Fibroblast of peridontal ligament (primary cell): ENCODE results near the gene ZSWIM2.
A peak's percentile ranks its signal among the peaks of the same experiment; 100 is the strongest.
"Not testable (repeated sequence)": the region's sequence is repeated elsewhere in the genome, so short reads cannot be mapped to it uniquely, and the experiment has no call there.

ENCODE experiments used
- DNase-seq: peaks from one replicate; pipeline ENCODE4 v3.0.0-alpha.2; 2010; ENCODE audit errors: extremely low read depth

ZSWIM2 gene, protein sequence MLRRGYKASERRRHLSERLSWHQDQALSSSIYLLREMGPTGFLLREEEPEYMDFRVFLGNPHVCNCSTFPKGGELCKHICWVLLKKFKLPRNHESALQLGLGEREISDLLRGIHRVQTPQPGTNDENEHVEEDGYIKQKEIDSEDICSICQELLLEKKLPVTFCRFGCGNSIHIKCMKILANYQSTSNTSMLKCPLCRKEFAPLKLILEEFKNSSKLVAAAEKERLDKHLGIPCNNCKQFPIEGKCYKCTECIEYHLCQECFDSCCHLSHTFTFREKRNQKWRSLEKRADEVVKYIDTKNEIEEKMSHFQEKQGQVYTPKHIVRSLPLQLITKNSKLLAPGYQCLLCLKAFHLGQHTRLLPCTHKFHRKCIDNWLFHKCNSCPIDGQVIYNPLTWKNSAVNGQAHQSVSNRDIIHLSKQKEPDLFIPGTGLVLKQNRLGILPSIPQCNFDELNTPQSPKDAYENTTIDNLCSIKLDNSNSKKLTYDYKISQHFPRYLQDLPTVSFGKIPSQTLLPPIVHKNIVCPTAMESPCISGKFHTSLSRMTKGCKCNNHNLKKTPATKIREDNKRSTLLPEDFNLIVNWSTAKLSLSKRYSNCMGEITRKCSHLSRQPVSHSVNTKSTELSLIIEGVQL

GRCh38 chr2:186848873-186849578, at the start of gene ZSWIM2:
ZSWIM2 (minus strand) TSS chr2:186849170; CDS start chr2:186849130, 40 bp downstream.
- DNase-seq, result peak; percentile 97

- DNase-seq, result not testable (repeated sequence)
Observed at GRCh38 chr2:186896220-186896619, 47.2 kb upstream of the ZSWIM2 start.

- DNase-seq, result no peak
Observed at GRCh38 chr2:186895451-186895850, 46.5 kb upstream of the ZSWIM2 start.

- no peak for DNase-seq
Observed at GRCh38 chr2:186894478-186894877, 45.5 kb upstream of the ZSWIM2 start.

GRCh38 chr2:186892821-186893220, 43.9 kb upstream of the ZSWIM2 start:
- DNase-seq, result no peak

GRCh38 chr2:186891185-186891621, 42.2 kb upstream of the ZSWIM2 start:
- peak; percentile 55 for DNase-seq

GRCh38 chr2:186889101-186889879, 40.3 kb upstream of the ZSWIM2 start:
- DNase-seq, result peak; percentile 46

GRCh38 chr2:186887107-186888090, 38.4 kb upstream of the ZSWIM2 start:
- peak; percentile 81 for DNase-seq

GRCh38 chr2:186884587-186884986, 35.6 kb upstream of the ZSWIM2 start:
- DNase-seq, result no peak

DNA sequence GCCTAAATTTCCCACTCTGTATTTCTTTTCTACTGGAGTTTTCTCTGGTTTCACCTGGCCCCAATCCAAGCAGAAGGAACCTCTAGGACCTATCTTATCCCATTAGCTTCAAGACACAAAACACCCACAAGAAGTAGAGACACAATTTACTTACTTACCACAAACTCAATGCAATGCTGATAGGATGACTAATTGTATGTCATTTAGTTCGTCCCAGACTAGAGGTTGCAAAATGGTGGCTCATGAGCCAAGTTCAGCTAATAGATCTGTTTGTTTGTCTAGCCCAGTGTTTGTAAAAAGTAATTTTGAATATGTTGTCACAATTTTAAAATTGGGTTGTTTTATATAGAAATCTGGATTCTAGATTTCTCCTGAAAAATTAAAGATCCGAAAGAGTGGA, 34.7 kb upstream of the ZSWIM2 start:
- peak; percentile 23 for DNase-seq

GRCh38 chr2:186882511-186883071, 33.6 kb upstream of the ZSWIM2 start:
- no peak for DNase-seq

GRCh38 chr2:186881660-186882059, 32.7 kb upstream of the ZSWIM2 start:
- DNase-seq, result no peak

DNA sequence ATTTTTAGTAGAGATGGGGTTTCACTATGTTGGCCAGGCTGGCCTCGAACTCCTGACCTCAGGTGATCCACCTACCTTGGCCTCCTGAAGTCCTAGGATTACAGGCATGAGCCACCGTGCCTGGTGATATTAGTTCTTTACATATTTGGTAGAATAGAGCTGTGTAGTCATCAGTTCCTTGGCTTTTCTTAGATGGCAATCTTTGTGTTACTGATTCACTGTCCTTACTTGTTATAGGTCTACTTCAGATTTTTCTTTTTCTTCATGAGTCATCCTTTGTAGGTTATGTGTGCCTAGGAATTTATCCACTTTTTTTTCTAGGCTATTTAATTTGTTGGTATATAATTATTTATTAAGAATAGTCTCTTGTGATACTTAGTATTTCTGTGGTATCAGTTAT, 30.3 kb upstream of the ZSWIM2 start:
- no peak for DNase-seq

GRCh38 chr2:186874713-186875112, 25.7 kb upstream of the ZSWIM2 start:
- no peak for DNase-seq

DNA sequence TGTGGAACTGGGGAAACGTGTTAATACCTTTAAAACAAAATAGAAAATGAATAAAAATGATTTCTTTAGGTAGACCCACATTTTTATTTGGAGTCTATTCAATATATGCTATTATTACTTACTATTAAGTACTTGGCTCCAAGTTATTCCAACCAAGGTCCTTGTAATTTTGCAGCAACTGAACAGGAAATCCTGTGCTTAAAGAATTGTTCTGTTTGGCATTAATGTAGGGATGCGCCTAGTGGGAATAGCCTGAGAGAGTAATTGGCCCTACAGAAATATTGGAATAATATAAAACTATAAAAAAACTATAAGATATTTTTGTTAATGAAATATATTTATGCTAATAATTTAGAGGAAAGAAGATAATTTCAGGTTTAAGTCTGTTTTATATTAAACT, 22.9 kb upstream of the ZSWIM2 start:
- no peak for DNase-seq

GRCh38 chr2:186868344-186868743, 19.4 kb upstream of the ZSWIM2 start:
- no peak for DNase-seq

DNA sequence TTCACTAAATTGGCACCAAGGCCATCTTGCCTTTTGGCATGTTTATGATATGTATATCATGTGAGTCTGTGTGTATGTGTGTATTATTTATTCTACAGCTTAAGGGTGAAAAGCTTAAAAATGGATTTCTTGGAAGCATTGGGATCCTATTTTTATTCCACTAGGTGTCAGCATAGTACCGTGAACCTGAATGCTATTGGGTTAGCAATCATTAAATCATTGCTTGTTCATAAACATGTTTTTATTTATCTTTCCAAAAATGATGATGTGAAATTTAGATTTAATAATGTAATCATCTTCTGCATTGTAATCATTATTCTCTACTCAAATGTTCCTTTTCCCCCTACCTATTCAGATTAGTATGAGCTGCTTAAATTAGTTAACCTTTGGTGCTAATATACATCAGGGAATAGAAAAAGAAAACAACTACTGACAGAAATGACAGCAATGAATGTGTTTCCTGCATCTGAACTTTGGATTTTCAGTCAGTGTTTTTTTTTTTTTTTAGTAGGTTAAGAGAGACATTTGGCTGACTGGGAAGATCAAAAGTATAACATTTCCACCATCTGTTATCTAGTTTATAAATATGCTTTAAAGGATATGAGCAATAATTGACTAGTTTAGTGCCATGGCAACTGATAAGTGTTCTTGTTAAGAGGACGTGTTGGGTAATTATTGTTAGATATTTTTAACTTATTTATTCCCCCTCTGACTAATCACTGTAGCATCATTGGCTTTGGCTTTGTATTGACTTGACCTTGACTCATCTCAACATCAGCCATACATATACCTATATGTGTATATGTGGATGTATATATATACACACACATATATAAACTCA, 14.1 kb upstream of the ZSWIM2 start:
- DNase-seq, result peak; percentile 70

GRCh38 chr2:186855216-186855615, 6.2 kb upstream of the ZSWIM2 start:
- no peak for DNase-seq

GRCh38 chr2:186853951-186854350, 5.0 kb upstream of the ZSWIM2 start:
- peak; percentile 65 for DNase-seq
